Immature natural killer cell (primary cell): Measurements from ENCODE around the gene CDC42BPA. TPM values are rescaled to one million over a fixed set of nuclear protein-coding genes. Genes with fewer than 3 reads are reported as not detected.

Source experiments
- DNase-seq, 3 donors: peaks; one replicate each; pipeline ENCODE4 v3.0.0; 2022; ENCODE audit warnings: mixed read lengths in 1 of 3
- H3K27ac Mint-ChIP-seq, 6 donors: one replicate each; pipeline ENCODE4 v1.8.0; 2020; ENCODE audit warnings: mixed read lengths in 6 of 6, mild to moderate bottlenecking in 5 of 6, inconsistent platforms in 4 of 6, moderate library complexity in 3 of 6
- H3K27me3 Mint-ChIP-seq, 3 donors: one replicate each; pipeline ENCODE4 v1.8.0; 2020 to 2021; ENCODE audit warnings: low read depth in 3 of 3, mild to moderate bottlenecking in 3 of 3, mixed read lengths in 3 of 3, moderate library complexity in 3 of 3, inconsistent platforms in 1 of 3
- H3K36me3 Mint-ChIP-seq, 3 donors: one replicate each; pipeline ENCODE4 v1.8.0; 2020; ENCODE audit warnings: mixed read lengths in 3 of 3, inconsistent platforms in 2 of 3, mild to moderate bottlenecking in 2 of 3
- H3K4me1 Mint-ChIP-seq, 2 donors: one replicate each; pipeline ENCODE4 v1.8.0; 2020; ENCODE audit warnings: inconsistent platforms in 2 of 2, mild to moderate bottlenecking in 2 of 2, mixed read lengths in 2 of 2, moderate library complexity in 1 of 2
- H3K4me3 Mint-ChIP-seq, 5 donors: one replicate each; pipeline ENCODE4 v1.8.0; 2020; ENCODE audit warnings: mild to moderate bottlenecking in 5 of 5, mixed read lengths in 5 of 5, inconsistent platforms in 3 of 5, moderate library complexity in 3 of 5
- H3K9me3 Mint-ChIP-seq, 6 donors: one replicate each; pipeline ENCODE4 v1.8.0; 2020; ENCODE audit warnings: mild to moderate bottlenecking in 6 of 6, mixed read lengths in 6 of 6, inconsistent platforms in 4 of 6, moderate library complexity in 3 of 6
- polyA plus RNA-seq, 3 donors: library from polyadenylated mRNA; unstranded; fragments of 300-500 nt; fragmentation: Illumina TruSeq; gene quantifications; one replicate each; pipeline ENCODE4 v1.2.3, GENCODE V29; 2021

Gene CDC42BPA
- polyA plus RNA-seq, 3 donors from 2014 or later = 0.13 to 0.67 TPM; not detected in 1

DNA sequence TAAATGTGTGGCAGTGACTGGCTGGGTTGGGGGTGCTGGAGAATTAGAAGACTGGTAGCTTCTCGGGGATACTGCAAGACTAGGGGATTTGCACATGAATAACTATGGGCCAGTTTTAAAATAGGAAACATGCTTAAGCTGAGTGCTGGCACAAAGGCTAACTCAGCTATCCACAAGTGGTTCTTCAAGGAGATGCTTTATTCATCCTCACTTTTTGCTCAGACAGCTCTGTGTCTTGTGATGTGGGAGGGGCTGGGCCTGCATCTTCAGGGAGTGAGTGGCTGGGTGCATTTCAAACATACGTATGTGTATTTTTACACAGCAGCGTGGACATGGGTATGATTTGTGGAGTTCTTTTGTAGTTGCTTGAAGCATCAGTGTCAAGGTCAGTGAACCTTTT lies 375.9 kb downstream of the CDC42BPA start:
- Mint-ChIP-seq H3K27me3 (peaks cover 8 to 24% (median 17%) of the 10 kb centered on the region in 3 donors), H3K27ac (peak overlapping the region in 2 of 6 donors; percentile 6 to 61), H3K36me3 (no peaks in the 10 kb centered on the region), H3K4me3 (peak overlapping the region in 4 of 5 donors; percentile 33 to 92 (median 68)), H3K4me1 (peaks cover 48 to 70% of the 10 kb centered on the region in 2 donors), H3K9me3 (no peaks in the 10 kb centered on the region)
- DNase-seq = no peak

DNA sequence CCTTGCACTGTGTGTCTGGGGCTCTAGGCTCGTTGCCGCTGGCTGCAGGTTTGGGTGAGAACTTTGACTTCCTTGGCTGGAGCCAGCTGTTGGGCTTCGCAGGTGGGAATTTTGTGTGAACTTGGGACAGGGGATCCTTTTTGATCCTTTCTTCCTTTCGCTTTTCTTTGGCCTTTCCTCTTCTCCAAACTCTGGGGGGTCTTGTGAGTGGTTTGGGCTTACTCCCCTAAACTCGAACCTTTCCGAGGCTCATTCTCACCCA lies 377.6 kb downstream of the CDC42BPA start:
- H3K36me3 Mint-ChIP-seq = peaks cover 0 to 1% (median 0%) of the 10 kb centered on the region in 3 donors

GRCh38 chr1:226940029-226940805 lies 378.1 kb downstream of the CDC42BPA start, which contains the start of gene COQ8A:
Gene COQ8A, plus strand, starts transcription at chr1:226940294. Its CDS starts 21,092 bp downstream, at chr1:226961386.
- peak within 1 kb of the TSS; percentile 84 to 93 (median 92) for H3K4me3 Mint-ChIP-seq
- peak; percentile 99 for DNase-seq
- H3K27ac Mint-ChIP-seq = peak within 1 kb of the TSS; percentile 92 to 97 (median 96)
- peaks cover 40 to 54% of the 10 kb centered on the region in 2 donors for H3K4me1 Mint-ChIP-seq
- peaks cover 4 to 6% (median 4%) of the 10 kb centered on the region in 3 donors for H3K36me3 Mint-ChIP-seq
- H3K9me3 Mint-ChIP-seq = peaks cover 0 to 6% (median 2%) of the 10 kb centered on the region in 6 donors
- peaks cover 8 to 27% (median 19%) of the 10 kb centered on the region in 3 donors for H3K27me3 Mint-ChIP-seq

More for the DNA sequence above, 377.6 kb downstream of the CDC42BPA start:
- peak in 1 of 3 donors; percentile 7 for DNase-seq
- H3K27ac Mint-ChIP-seq = peak overlapping the region; percentile 79 to 97 (median 91)
- H3K4me1 Mint-ChIP-seq = peaks cover 40 to 54% of the 10 kb centered on the region in 2 donors
- peak overlapping the region; percentile 84 to 93 (median 92) for H3K4me3 Mint-ChIP-seq
- H3K9me3 Mint-ChIP-seq = peaks cover 0 to under 1% (median 0%) of the 10 kb centered on the region in 6 donors
- peaks cover 8 to 24% (median 17%) of the 10 kb centered on the region in 3 donors for H3K27me3 Mint-ChIP-seq

Other genes with a start within 250 kb of the CDC42BPA start
- gene ZNF678, start 245.1 kb upstream of the CDC42BPA start, polyA plus RNA-seq = 1 to 10 TPM; 2.1 to 6.4 (median 4.9) TPM